DND-41 (cell line): Measurements from ENCODE around the gene PPT2.

Source experiments
- ATAC-seq: fragments of 200-7000 bp; cut with Tn5 transposase; 3 replicates; pipeline ENCODE4 v1.9.1; 2021; ENCODE audit warnings: low read depth; ENCODE audit not compliant: insufficient read depth
- DNase-seq: peaks from one replicate; pipeline ENCODE4 v3.0.0-alpha.2; 2020
- H2AFZ ChIP-seq: 2 replicates; pipeline ENCODE4 v1.6.0; 2012; ENCODE audit warnings: low read depth, low read length
- H3K27ac ChIP-seq: 2 replicates; pipeline ENCODE4 v1.5.1; 2012; ENCODE audit warnings: low read length, inconsistent platforms
- H3K27me3 ChIP-seq: fragments of 200-600 bp; sonication (generic); 2 replicates; pipeline ENCODE4 v1.6.0; 2012; ENCODE audit warnings: low read length, mild to moderate bottlenecking, inconsistent platforms; ENCODE audit not compliant: insufficient read depth, poor library complexity
- H3K36me3 ChIP-seq: 2 replicates; pipeline ENCODE4 v1.5.1; 2012; ENCODE audit warnings: low read length, inconsistent platforms; ENCODE audit not compliant: insufficient read depth
- H3K4me1 ChIP-seq: 2 replicates; pipeline ENCODE4 v1.5.1; 2012; ENCODE audit warnings: mild to moderate bottlenecking, low read length; ENCODE audit not compliant: insufficient read depth
- H3K4me2 ChIP-seq: 2 replicates; pipeline ENCODE4 v1.6.0; 2012; ENCODE audit warnings: mild to moderate bottlenecking, moderate library complexity, low read length, inconsistent platforms; ENCODE audit not compliant: insufficient read depth
- H3K4me3 ChIP-seq, 2 experiments: fragments of 200-600 bp in 1 of 2; shearing (Covaris generic) in 1 of 2; 2 replicates each; pipeline ENCODE4 v1.5.1; 2012 to 2016; ENCODE audit warnings: inconsistent platforms in 2 of 2, low read length in 2 of 2, mild to moderate bottlenecking in 2 of 2, low read depth in 1 of 2, moderate library complexity in 1 of 2
- H3K79me2 ChIP-seq: 2 replicates; pipeline ENCODE4 v1.6.0; 2012; ENCODE audit warnings: low read length, inconsistent platforms; ENCODE audit not compliant: insufficient read depth
- H3K9ac ChIP-seq: 2 replicates; pipeline ENCODE4 v1.6.0; 2012; ENCODE audit warnings: low read depth, mild to moderate bottlenecking, inconsistent platforms, low read length, moderate library complexity
- H3K9me3 ChIP-seq: 2 replicates; pipeline ENCODE4 v1.5.1; 2012; ENCODE audit warnings: low read length, moderate library complexity, mild to moderate bottlenecking, inconsistent platforms; ENCODE audit not compliant: insufficient read depth, severe bottlenecking
- H4K20me1 ChIP-seq: 2 replicates; pipeline ENCODE4 v1.6.0; 2012; ENCODE audit warnings: low read length; ENCODE audit not compliant: insufficient read depth
- CTCF ChIP-seq: IDR thresholded peaks from 2 replicates; pipeline ENCODE4 v1.5.1; 2012; ENCODE audit warnings: borderline replicate concordance, low read length, moderate library complexity, mild to moderate bottlenecking; ENCODE audit not compliant: poor library complexity, severe bottlenecking; ENCODE audit errors: extremely low read depth
- EZH2 ChIP-seq: IDR thresholded peaks from 3 replicates; pipeline ENCODE4 v1.6.1; 2012; ENCODE audit warnings: borderline replicate concordance, low read depth, mild to moderate bottlenecking, moderate library complexity, low read length, inconsistent platforms; ENCODE audit not compliant: severe bottlenecking

Gene PPT2

DNA sequence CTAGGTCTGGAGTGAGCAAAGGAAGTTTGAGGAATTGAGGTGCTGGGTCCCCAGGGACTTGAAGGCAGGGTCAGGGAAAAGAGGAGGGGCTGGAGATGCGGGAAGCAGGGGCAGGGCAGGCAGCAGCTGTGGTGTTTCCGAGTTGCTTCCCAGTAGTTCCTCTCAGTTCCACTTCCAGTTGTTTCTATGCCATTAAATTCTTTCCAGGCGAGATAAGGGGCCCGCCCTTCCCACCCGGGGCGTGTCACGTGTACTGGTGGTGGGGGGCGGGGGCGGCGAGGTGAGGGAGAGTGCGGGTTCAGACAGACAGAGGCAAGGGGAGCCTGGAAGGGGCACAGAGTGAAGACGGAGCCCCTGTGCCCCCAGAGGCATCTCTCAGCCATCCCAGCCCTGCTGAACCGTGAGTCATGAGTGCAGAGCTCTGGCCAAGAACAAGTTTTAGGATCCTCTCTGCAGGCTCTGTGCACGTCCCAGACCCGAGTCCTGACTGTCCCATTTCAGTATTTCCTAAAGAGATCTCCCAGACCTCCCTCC lies 45.8 kb upstream of the PPT2 start:
- ATAC-seq, result no peak
- H3K4me2 ChIP-seq, result no peak overlapping the region

GRCh38 chr6:32108727-32109113 lies 45.2 kb upstream of the PPT2 start:
- no peak overlapping the region for H3K4me2 ChIP-seq
- H3K79me2 ChIP-seq, result no peaks in the 10 kb centered on the region
- no peak overlapping the region for H3K9ac ChIP-seq
- H4K20me1 ChIP-seq, result peaks cover 3% of the 10 kb centered on the region; the same call in 1 of the 2 replicates
- H3K27ac ChIP-seq, result no peak overlapping the region
- H3K36me3 ChIP-seq, result no peaks in the 10 kb centered on the region
- H3K4me3 ChIP-seq, result no peak overlapping the region
- no peaks in the 10 kb centered on the region for H3K9me3 ChIP-seq
- no peaks in the 10 kb centered on the region for H3K4me1 ChIP-seq
- TF ChIP-seq EZH2 (no peak), CTCF (no peak)
- DNase-seq (no peak), ATAC-seq (no peak)
- H2AFZ ChIP-seq, result no peak overlapping the region
- no peaks in the 10 kb centered on the region for H3K27me3 ChIP-seq

More for the DNA sequence above, 45.8 kb upstream of the PPT2 start:
- H3K9me3 ChIP-seq, result no peaks in the 10 kb centered on the region
- no peaks in the 10 kb centered on the region for H3K4me1 ChIP-seq
- TF ChIP-seq CTCF (no peak), EZH2 (no peak)
- no peak overlapping the region for H3K27ac ChIP-seq
- no peaks in the 10 kb centered on the region for H3K36me3 ChIP-seq
- no peak overlapping the region for H2AFZ ChIP-seq
- no peaks in the 10 kb centered on the region for H3K27me3 ChIP-seq
- no peaks in the 10 kb centered on the region for H3K79me2 ChIP-seq
- peaks cover 3% of the 10 kb centered on the region; the same call in 1 of the 2 replicates for H4K20me1 ChIP-seq
- H3K4me3 ChIP-seq, result no peak overlapping the region
- DNase-seq, result no peak
- no peak overlapping the region for H3K9ac ChIP-seq

- TF ChIP-seq EZH2, result no peak
- TF ChIP-seq CTCF, result no peak
- no peaks in the 10 kb centered on the region for H3K36me3 ChIP-seq
- no peak within 1 kb of the TSS for H3K4me3 ChIP-seq
- H3K9ac ChIP-seq, result no peak within 1 kb of the TSS
- H2AFZ ChIP-seq, result no peak within 1 kb of the TSS
- H3K4me2 ChIP-seq, result no peak within 1 kb of the TSS
- ATAC-seq (peak; percentile 36; the same call in 1 of the 3 replicates), DNase-seq (no peak)
- no peaks in the 10 kb centered on the region for H3K9me3 ChIP-seq
- H4K20me1 ChIP-seq, result peaks cover 3% of the 10 kb centered on the region; the same call in 1 of the 2 replicates
- no peaks in the 10 kb centered on the region for H3K4me1 ChIP-seq
- no peak within 1 kb of the TSS for H3K27ac ChIP-seq
- no peaks in the 10 kb centered on the region for H3K79me2 ChIP-seq
- H3K27me3 ChIP-seq, result no peaks in the 10 kb centered on the region
These were observed 44.7 kb upstream of the PPT2 start, which contains the start of gene TNXB for GRCh38 chr6:32109114-32109764. Gene TNXB, minus strand, starts transcription at chr6:32109338. Its CDS starts 11,140 bp downstream, at chr6:32098198.
